Mucosa of stomach (tissue), 1 donor: ENCODE data around the gene TTC38.

Experiments
- H3K27me3 ChIP-seq: one replicate; pipeline ENCODE4 v1.7.0; 2013; ENCODE audit warnings: mild to moderate bottlenecking, low read length; ENCODE audit not compliant: control insufficient read depth, insufficient read depth
- H3K36me3 ChIP-seq: one replicate; pipeline ENCODE4 v1.7.0; 2013; ENCODE audit warnings: low read length; ENCODE audit not compliant: control insufficient read depth, insufficient read depth
- H3K4me1 ChIP-seq: one replicate; pipeline ENCODE4 v1.7.0; 2013; ENCODE audit warnings: mild to moderate bottlenecking, low read length; ENCODE audit not compliant: control insufficient read depth, insufficient read depth
- H3K4me3 ChIP-seq: one replicate; pipeline ENCODE4 v1.7.0; 2013; ENCODE audit warnings: low read length
- H3K9ac ChIP-seq: one replicate; pipeline ENCODE4 v1.7.0; 2013; ENCODE audit warnings: mild to moderate bottlenecking, low read length, moderate library complexity
- H3K9me3 ChIP-seq: one replicate; pipeline ENCODE4 v1.7.0; 2013; ENCODE audit warnings: mild to moderate bottlenecking, low read length, moderate library complexity; ENCODE audit not compliant: control insufficient read depth
- donor health status: Pancreatic carcinoma.

TTC38 gene

DNA sequence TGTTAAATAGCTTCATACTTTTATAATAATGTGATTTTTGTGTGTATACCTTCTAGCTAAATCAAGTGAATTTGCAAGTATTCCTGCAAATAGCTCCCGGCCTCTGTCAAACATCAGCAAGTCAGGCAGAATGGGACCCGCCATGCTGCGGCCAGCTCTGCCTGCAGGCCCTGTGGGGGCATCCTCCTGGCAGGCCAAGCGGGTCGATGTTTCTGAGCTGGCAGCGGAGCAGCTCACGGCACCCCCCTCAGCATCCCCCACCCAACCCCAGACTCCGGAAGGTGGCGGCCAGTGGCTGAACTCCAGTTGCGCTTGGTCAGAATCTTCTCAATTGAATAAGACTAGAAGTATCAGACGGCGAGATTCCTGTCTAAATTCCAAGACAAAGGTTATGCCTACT lies 48.2 kb downstream of the TTC38 start:
- Histone ChIP-seq H3K4me1 (no peaks in the 10 kb centered on the region), H3K36me3 (no peaks in the 10 kb centered on the region), H3K27me3 (no peaks in the 10 kb centered on the region), H3K9ac (no peak overlapping the region), H3K9me3 (no peaks in the 10 kb centered on the region), H3K4me3 (no peak overlapping the region)

DNA sequence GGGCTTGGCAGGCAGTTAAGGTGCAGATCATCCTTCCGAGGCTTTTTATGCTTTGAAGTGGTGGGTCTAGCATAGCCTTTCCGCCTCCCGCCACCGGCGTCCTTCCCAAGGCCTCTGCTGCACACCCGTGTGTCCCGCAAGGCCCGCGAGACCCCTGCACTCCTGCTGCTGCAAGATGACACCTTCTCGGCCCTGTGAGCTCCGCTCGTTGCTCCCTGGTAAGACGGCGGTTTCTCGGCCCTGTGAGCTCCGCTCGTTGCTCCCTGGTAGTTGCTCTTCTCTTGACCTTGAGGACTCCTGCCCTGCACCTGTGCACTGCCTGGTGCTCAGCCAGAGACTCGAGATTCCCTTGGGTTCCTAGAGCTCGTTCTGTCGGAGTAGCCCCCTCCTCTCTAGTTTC lies 49.8 kb downstream of the TTC38 start:
- H3K9me3 ChIP-seq, result no peaks in the 10 kb centered on the region
- no peaks in the 10 kb centered on the region for H3K27me3 ChIP-seq
- H3K36me3 ChIP-seq, result no peaks in the 10 kb centered on the region
- H3K4me1 ChIP-seq, result no peaks in the 10 kb centered on the region
- H3K4me3 ChIP-seq, result no peak overlapping the region
- H3K9ac ChIP-seq, result no peak overlapping the region

DNA sequence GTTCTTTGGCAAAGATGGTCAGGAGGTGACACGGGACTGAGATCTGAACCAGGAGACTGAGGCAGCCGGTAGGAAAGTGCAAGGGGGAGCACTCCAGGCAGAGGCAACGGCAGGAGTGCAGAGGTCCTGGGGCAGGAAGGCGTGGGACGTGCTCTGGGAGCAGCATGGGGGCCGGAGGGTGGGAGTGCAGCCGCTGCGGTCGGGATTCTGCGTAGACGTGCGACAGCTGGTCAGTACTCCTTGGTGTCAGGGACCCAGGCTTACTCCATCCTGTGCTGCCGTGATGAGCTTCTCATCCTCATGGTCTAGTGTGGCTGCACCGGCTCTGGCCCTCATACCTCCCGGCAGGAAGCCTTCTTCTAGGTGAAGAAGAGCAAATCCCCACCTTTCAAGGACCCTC lies 50.8 kb downstream of the TTC38 start:
- H3K9ac ChIP-seq, result no peak overlapping the region
- no peaks in the 10 kb centered on the region for H3K27me3 ChIP-seq
- no peaks in the 10 kb centered on the region for H3K9me3 ChIP-seq
- no peaks in the 10 kb centered on the region for H3K36me3 ChIP-seq
- no peaks in the 10 kb centered on the region for H3K4me1 ChIP-seq
- H3K4me3 ChIP-seq, result no peak overlapping the region

DNA sequence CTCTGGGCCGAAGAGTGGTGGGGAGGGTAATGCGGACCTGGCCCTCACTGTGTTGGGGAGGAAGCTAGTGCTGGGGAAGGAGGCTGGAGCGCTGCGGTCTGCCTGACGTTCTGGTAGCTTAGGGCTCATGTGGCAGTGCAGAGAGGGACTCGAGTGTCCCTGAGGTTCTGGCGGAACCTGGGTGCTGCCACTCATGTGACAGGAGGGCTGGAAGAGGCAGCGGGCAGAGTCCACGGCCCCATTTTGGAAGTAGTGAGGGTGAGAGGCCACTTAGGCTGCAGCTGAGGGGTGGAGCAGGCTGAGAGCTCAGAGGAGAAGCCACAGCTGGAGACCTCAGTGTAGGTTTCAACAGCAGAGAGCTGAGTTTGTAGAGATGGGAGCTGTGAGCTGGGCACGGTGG lies 51.5 kb downstream of the TTC38 start:
- no peak overlapping the region for H3K4me3 ChIP-seq
- no peaks in the 10 kb centered on the region for H3K9me3 ChIP-seq
- H3K27me3 ChIP-seq, result no peaks in the 10 kb centered on the region
- H3K9ac ChIP-seq, result no peak overlapping the region
- no peaks in the 10 kb centered on the region for H3K4me1 ChIP-seq
- no peaks in the 10 kb centered on the region for H3K36me3 ChIP-seq

DNA sequence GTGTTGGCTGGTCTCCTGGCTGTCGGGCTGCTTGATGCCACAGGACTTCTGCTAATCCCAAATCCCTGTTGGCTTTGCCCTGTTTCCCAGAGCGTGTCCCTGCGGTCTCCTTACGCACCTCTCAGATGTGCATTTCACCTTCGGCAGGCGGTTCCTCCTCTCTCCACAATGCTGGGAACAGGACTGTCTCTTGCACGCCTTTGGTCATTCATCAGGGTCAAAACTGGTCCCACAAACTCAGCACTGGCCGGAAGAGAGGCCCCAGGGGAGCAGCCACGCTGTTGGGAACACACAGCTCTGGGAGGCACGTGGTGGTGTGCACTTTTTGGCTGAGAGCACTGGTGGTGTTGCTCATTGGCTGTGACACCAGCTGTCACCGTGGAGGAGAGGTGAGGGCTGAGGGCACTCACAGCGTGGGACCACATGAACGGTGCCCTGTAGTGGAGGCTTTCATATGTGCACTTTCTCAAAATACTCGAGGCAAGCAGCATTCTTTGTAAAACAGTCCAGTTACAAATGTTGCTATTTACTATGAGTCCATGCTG lies 52.4 kb downstream of the TTC38 start:
- Histone ChIP-seq H3K36me3 (no peaks in the 10 kb centered on the region), H3K4me3 (no peak overlapping the region), H3K27me3 (no peaks in the 10 kb centered on the region), H3K9ac (no peak overlapping the region), H3K4me1 (no peaks in the 10 kb centered on the region), H3K9me3 (no peaks in the 10 kb centered on the region)

DNA sequence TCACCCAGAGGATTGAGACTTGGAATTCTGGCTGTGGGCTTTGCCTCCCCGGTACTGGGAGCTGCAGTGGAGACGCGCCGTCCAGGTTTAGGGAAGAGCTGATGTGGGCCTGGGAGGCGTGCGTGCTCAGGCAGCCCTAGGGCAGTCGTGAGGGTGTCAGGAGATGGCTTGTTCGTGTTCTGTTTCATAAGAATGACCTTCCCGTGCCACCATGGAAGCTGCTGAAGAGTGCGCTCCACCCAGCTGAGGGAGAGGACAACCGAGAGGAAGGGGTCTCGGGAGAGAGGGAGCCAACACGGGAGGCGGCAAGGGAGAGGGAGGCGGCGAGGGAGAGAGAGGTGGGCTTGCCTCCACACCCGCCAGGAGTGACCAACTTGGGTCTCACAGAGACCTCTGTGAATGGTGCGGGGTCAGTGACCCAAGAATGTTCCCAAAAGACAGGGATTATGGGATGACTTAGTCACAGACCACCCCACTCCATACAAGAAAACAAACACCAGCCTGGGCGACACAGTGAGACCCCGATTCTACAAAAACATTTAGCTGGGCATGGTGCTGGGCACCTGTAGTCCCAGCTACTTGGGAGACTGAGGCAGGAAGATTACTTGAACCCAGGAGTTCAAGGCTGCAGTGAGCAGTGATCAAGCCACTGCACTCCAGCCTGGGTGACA lies 53.0 kb downstream of the TTC38 start:
- Histone ChIP-seq H3K4me3 (no peak overlapping the region), H3K9me3 (no peaks in the 10 kb centered on the region), H3K27me3 (no peaks in the 10 kb centered on the region), H3K9ac (no peak overlapping the region), H3K4me1 (no peaks in the 10 kb centered on the region), H3K36me3 (no peaks in the 10 kb centered on the region)

DNA sequence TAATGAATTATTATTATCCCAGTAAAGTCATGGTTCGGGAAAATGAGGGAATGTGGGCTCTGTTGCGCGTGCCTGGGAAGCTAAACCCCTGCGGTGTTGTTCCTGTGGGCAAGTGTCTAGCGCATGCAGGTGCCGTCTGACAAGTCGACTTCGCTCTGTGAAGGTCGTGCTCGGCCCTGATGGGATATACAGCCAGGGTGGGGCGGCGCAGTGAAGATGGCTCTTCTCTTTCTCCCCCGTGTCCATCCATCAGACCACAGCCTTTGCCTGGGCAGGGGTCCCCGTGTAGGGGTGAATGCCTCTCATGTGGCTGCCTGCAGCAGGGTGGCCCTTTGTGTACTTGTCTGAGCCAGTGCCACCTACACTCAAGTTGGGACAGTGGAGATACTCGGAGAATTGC lies 54.9 kb downstream of the TTC38 start:
- Histone ChIP-seq H3K9ac (no peak overlapping the region), H3K4me1 (no peaks in the 10 kb centered on the region), H3K4me3 (no peak overlapping the region), H3K9me3 (no peaks in the 10 kb centered on the region), H3K36me3 (no peaks in the 10 kb centered on the region), H3K27me3 (no peaks in the 10 kb centered on the region)

DNA sequence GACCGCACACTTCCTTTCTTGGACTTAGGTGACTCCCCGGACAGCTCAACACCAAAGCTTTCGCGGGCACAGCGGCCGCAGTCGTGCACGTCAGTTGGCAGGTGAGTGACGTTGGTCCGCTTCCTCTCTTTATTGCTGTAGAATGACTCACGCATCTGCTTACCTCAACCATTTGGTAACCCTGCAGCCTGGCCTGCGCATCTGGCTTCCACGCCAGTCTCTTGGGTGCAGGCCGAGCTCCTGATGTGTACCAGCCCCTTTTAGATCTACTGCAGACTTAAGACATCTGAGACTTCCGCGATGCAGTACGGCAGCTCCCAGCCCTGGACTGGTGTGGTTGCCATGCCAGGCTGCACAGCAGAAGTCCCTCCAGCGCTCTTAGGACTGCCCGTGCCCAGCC lies 55.4 kb downstream of the TTC38 start:
- H3K36me3 ChIP-seq, result no peaks in the 10 kb centered on the region
- no peak overlapping the region for H3K4me3 ChIP-seq
- H3K9ac ChIP-seq, result no peak overlapping the region
- no peaks in the 10 kb centered on the region for H3K4me1 ChIP-seq
- H3K9me3 ChIP-seq, result no peaks in the 10 kb centered on the region
- no peaks in the 10 kb centered on the region for H3K27me3 ChIP-seq

DNA sequence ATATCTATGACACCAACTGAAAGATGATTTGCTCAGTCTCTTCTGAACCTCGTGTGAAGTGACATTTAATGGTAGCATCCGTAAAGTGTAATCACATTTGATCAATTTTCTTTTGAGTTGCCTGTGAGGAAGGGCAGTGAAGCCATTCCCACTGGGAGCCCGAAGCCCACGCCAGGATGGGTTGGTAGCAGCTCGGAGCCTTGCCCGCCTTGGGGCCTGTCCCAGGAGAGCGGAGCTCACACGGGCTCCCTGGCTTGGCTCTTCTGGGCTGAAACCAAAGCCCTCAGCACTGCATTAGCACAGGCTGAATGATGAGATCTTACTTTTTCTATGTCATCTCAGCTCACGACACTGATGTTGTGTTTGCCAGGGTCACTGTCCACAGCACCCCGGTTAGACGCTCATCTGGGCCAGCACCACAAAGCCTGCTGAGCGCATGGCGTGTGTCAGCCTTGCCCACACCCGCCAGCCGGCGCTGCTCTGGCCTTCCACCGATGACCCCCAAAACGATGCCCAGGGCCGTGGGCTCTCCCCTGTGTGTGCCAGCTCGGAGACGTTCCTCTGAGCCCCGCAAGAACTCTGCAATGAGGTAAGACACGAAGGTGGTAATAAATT lies 58.4 kb downstream of the TTC38 start:
- no peak overlapping the region for H3K9ac ChIP-seq
- H3K4me1 ChIP-seq, result no peaks in the 10 kb centered on the region
- no peaks in the 10 kb centered on the region for H3K36me3 ChIP-seq
- no peaks in the 10 kb centered on the region for H3K9me3 ChIP-seq
- no peak overlapping the region for H3K4me3 ChIP-seq
- no peaks in the 10 kb centered on the region for H3K27me3 ChIP-seq

DNA sequence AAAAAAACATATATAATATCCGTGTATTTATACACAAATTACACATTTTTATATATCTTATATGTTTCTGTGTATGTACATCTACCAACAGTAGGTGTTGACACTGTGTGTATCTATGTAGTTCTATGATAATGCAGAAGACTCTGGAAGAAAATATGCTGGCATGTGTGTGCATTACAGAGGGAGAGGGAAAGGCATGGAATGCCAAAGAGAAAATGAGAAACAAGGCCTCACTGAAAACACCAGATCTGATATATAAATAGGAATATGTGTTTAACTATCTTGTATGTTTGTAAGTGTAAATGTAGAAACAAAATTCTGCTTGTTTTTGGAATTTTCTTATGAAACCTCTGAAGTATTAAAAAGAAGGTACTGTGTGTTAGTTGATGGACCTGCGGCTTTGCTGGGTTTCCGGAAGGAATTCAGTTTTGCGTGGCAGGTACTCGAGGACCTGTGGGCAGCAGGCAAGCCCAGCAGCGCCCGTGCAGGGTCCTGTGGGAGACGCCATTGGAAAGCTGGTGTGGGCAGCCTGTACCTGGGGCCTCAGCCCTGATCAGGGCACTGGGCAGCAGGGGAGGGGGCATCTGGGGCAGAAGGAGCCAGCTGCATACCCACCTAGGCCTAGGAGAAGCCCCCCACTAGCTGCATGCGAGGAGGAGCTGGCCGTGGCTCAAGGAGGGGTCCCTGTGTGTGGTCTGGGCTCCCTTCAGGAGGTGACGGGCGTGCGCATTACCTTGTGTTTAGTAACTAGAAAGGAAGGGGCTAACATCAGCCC lies 60.1 kb downstream of the TTC38 start:
- Histone ChIP-seq H3K9ac (no peak overlapping the region), H3K4me1 (no peaks in the 10 kb centered on the region), H3K36me3 (no peaks in the 10 kb centered on the region), H3K4me3 (no peak overlapping the region), H3K9me3 (no peaks in the 10 kb centered on the region), H3K27me3 (no peaks in the 10 kb centered on the region)

DNA sequence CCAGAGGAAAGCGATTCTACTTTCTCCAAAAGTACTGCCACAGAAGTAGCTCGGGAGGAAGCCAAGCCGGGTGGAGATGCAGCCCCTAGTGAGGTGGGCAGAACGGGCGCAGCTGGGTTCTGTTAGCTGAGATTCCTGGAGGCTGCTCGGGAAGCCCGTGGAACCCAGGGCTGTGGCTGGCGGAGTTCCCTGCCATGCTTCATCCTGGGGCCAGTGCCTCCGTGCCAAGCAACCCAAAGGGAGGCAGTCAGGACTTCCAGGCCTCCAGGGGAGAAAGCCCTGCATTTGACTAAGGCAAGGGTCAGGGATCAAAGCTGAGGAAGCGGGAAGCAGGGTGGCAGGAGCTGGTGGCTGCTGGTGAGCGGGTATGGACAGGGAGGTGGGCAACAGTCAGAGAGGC lies 61.0 kb downstream of the TTC38 start:
- H3K27me3 ChIP-seq, result no peaks in the 10 kb centered on the region
- no peak overlapping the region for H3K4me3 ChIP-seq
- no peaks in the 10 kb centered on the region for H3K9me3 ChIP-seq
- H3K36me3 ChIP-seq, result no peaks in the 10 kb centered on the region
- no peak overlapping the region for H3K9ac ChIP-seq
- H3K4me1 ChIP-seq, result no peaks in the 10 kb centered on the region

DNA sequence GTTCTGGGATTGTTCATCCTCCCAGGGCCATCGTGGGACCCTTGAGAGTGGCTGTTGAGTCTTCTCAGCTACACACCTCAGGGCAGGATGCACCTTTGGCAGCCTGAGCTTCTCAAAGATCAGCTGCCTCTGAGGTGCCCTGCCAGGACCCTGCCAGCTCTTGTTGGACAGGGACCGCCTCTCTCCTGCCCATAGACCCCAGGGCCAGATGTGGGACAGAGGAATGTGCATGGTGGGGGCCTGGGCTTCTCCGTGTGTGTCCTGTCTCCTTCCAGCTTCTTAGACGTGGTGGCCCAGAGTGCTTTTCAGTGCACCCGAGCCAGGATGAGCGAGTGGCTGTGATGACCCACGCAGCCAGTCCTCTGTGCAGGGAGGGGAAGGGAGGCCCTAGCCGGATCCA lies 61.8 kb downstream of the TTC38 start:
- Histone ChIP-seq H3K4me1 (no peaks in the 10 kb centered on the region), H3K27me3 (no peaks in the 10 kb centered on the region), H3K9me3 (no peaks in the 10 kb centered on the region), H3K9ac (no peak overlapping the region), H3K4me3 (no peak overlapping the region), H3K36me3 (no peaks in the 10 kb centered on the region)
